DOHH2 (cell line): ENCODE results near the gene HPCAL4.

Experiments
- H3F3A ChIP-seq: fragments of 200-600 bp; sonication (generic), shearing (Covaris generic); 2 replicates; pipeline ENCODE4 v1.6.0; 2016; ENCODE audit warnings: antibody characterized with exemption, mild to moderate bottlenecking; ENCODE audit not compliant: control insufficient read depth, insufficient read depth
- H3K27ac ChIP-seq: fragments of 200-600 bp; sonication (generic); 2 replicates; pipeline ENCODE4 v1.5.1; 2014; ENCODE audit warnings: low read depth, mild to moderate bottlenecking, low read length, moderate library complexity
- H3K27me3 ChIP-seq: fragments of 200-600 bp; sonication (generic); 2 replicates; pipeline ENCODE4 v1.6.1; 2014; ENCODE audit warnings: mild to moderate bottlenecking, low read length, mixed read lengths; ENCODE audit not compliant: control insufficient read depth
- H3K36me3 ChIP-seq: fragments of 200-600 bp; sonication (generic); 2 replicates; pipeline ENCODE4 v1.6.1; 2014; ENCODE audit warnings: mild to moderate bottlenecking, low read length, moderate library complexity, mixed read lengths; ENCODE audit not compliant: control insufficient read depth
- H3K4me1 ChIP-seq: fragments of 200-600 bp; sonication (generic); 2 replicates; pipeline ENCODE4 v1.6.1; 2014; ENCODE audit warnings: mild to moderate bottlenecking, low read length, mixed read lengths; ENCODE audit not compliant: control insufficient read depth
- H3K4me2 ChIP-seq: fragments of 200-600 bp; sonication (generic); 2 replicates; pipeline ENCODE4 v1.6.0; 2014; ENCODE audit warnings: mild to moderate bottlenecking, low read length, moderate library complexity
- H3K4me3 ChIP-seq: fragments of 200-600 bp; sonication (generic); 2 replicates; pipeline ENCODE4 v1.5.1; 2014; ENCODE audit warnings: mild to moderate bottlenecking, low read length, mixed read lengths
- H3K79me2 ChIP-seq: fragments of 200-600 bp; sonication (generic); 2 replicates; pipeline ENCODE4 v1.6.1; 2014; ENCODE audit warnings: mild to moderate bottlenecking, low read length, mixed read lengths; ENCODE audit not compliant: control insufficient read depth
- H3K9me2 ChIP-seq: fragments of 200-600 bp; sonication (generic); replicated peaks from 2 replicates; pipeline ENCODE4 v1.6.1; 2014; ENCODE audit warnings: mild to moderate bottlenecking, low read length, mixed read lengths; ENCODE audit not compliant: control insufficient read depth
- H3K9me3 ChIP-seq: fragments of 200-600 bp; sonication (generic); 2 replicates; pipeline ENCODE4 v1.6.1; 2014; ENCODE audit warnings: antibody characterized with exemption, low read length, mixed read lengths; ENCODE audit not compliant: control insufficient read depth, insufficient read depth
- H4K20me1 ChIP-seq: fragments of 200-600 bp; sonication (generic); 2 replicates; pipeline ENCODE4 v1.6.0; 2014; ENCODE audit warnings: low read depth, mild to moderate bottlenecking, antibody characterized with exemption, low read length, moderate library complexity; ENCODE audit not compliant: control insufficient read depth, insufficient read depth
- EZH2phosphoT487 ChIP-seq: fragments of 200-600 bp; sonication (generic); IDR thresholded peaks from 2 replicates; pipeline ENCODE4 v1.6.1; 2017; ENCODE audit warnings: borderline replicate concordance, mild to moderate bottlenecking, antibody characterized with exemption, low read length, moderate library complexity, mixed read lengths
- TF ChIP-seq, protein P1 (sequence below): fragments of 200-600 bp; sonication (generic); IDR thresholded peaks from one replicate; pipeline ENCODE4 v1.5.1; 2014; ENCODE audit warnings: antibody characterized with exemption, mild to moderate bottlenecking, low read depth, low read length; ENCODE audit not compliant: poor library complexity, severe bottlenecking

The HPCAL4 gene

DNA sequence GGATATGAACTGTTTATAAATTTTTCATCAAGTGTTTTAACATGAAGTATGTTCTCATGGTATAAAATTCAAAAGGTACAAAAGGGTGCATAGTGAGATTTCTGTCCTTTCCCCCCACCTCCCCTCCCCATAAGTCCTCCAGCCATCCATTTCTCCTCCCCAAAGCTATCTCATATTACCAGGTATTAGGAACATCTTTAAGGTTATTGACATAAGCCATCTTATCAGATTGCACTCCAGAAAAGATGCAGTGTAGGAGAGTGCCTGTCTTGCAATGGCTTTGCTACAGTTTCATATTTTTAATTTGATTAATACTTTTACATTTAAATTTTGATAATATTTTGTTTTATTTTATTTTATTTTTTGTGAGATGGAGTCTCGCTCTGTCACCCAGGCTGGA lies 13.5 kb upstream of the HPCAL4 start:
- Histone ChIP-seq H3K4me1 (no peaks in the 10 kb centered on the region), H3K27ac (no peak overlapping the region), H3F3A (no peaks in the 10 kb centered on the region), H3K9me3 (no peaks in the 10 kb centered on the region), H3K4me3 (no peak overlapping the region), H3K4me2 (no peak overlapping the region), H3K9me2 (no peaks in the 10 kb centered on the region), H3K79me2 (no peaks in the 10 kb centered on the region), H3K27me3 (peaks cover 4% of the 10 kb centered on the region; the same call in 1 of the 2 replicates), H3K36me3 (no peaks in the 10 kb centered on the region), H4K20me1 (no peaks in the 10 kb centered on the region)
- TF ChIP-seq, protein P1, sequence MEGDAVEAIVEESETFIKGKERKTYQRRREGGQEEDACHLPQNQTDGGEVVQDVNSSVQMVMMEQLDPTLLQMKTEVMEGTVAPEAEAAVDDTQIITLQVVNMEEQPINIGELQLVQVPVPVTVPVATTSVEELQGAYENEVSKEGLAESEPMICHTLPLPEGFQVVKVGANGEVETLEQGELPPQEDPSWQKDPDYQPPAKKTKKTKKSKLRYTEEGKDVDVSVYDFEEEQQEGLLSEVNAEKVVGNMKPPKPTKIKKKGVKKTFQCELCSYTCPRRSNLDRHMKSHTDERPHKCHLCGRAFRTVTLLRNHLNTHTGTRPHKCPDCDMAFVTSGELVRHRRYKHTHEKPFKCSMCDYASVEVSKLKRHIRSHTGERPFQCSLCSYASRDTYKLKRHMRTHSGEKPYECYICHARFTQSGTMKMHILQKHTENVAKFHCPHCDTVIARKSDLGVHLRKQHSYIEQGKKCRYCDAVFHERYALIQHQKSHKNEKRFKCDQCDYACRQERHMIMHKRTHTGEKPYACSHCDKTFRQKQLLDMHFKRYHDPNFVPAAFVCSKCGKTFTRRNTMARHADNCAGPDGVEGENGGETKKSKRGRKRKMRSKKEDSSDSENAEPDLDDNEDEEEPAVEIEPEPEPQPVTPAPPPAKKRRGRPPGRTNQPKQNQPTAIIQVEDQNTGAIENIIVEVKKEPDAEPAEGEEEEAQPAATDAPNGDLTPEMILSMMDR, result no peak
- no peak for TF ChIP-seq EZH2phosphoT487

DNA sequence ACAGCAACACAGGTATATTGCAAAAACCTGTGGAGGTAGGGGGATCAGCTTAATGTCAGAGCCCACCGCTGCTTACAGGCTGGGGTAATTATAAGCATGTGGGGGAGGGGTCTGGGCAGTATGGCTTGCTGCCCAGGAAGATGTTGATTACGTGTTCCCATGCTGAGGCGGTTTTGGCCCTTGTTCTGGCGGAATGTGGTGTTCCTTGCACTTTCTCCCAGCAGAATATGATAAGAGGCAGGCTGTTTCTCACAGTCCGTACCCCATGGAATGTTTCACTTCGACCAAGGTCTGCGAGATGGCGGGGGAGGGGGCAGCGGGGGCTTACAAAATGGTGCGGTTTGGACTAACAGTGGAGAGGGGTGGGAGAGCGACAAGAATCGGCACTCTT lies 9.8 kb upstream of the HPCAL4 start:
- peaks cover 15% of the 10 kb centered on the region for H3K27me3 ChIP-seq
- H3K4me2 ChIP-seq, result no peak overlapping the region
- H3K27ac ChIP-seq, result no peak overlapping the region
- no peaks in the 10 kb centered on the region for H3K9me2 ChIP-seq
- no peak overlapping the region for H3K4me3 ChIP-seq
- no peaks in the 10 kb centered on the region for H3K9me3 ChIP-seq
- H3K4me1 ChIP-seq, result no peaks in the 10 kb centered on the region
- H3K36me3 ChIP-seq, result no peaks in the 10 kb centered on the region
- TF ChIP-seq, protein P1, result no peak
- TF ChIP-seq EZH2phosphoT487, result no peak
- H3F3A ChIP-seq, result no peaks in the 10 kb centered on the region
- H4K20me1 ChIP-seq, result no peaks in the 10 kb centered on the region
- no peaks in the 10 kb centered on the region for H3K79me2 ChIP-seq

- Histone ChIP-seq H3K9me2 (no peaks in the 10 kb centered on the region), H3K9me3 (no peaks in the 10 kb centered on the region), H3K4me3 (no peak overlapping the region), H3F3A (no peaks in the 10 kb centered on the region), H3K4me2 (no peak overlapping the region), H3K27ac (no peak overlapping the region), H3K79me2 (no peaks in the 10 kb centered on the region), H3K27me3 (peaks cover 17% of the 10 kb centered on the region), H3K36me3 (no peaks in the 10 kb centered on the region), H4K20me1 (no peaks in the 10 kb centered on the region), H3K4me1 (no peaks in the 10 kb centered on the region)
- TF ChIP-seq EZH2phosphoT487, result no peak
- TF ChIP-seq, protein P1, result no peak
Observed at GRCh38 chr1:39700348-39700747, 9.1 kb upstream of the HPCAL4 start.

DNA sequence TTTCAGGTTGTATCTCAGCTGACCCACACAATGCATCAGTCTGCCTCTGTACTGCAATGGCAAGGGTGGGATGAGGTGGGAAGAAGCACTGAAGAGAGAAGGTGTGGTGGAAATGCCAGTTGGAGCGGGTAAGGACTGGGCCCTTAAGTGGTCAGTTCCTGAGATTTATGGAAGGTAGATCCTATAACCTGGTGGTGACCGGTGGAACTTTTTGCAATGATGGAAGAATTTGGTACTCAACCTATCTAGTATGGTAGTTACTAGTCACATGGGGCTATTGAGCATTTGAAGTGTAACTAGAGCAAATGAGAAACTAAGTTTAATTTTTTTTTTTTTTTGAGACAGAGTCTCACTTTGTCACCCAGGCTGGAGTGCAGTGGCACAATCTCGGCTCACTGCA lies 8.2 kb upstream of the HPCAL4 start:
- H3K79me2 ChIP-seq, result no peaks in the 10 kb centered on the region
- H3F3A ChIP-seq, result no peaks in the 10 kb centered on the region
- H3K27me3 ChIP-seq, result peaks cover 22% of the 10 kb centered on the region
- TF ChIP-seq, protein P1, result no peak
- no peak for TF ChIP-seq EZH2phosphoT487
- H3K4me3 ChIP-seq, result no peak overlapping the region
- no peaks in the 10 kb centered on the region for H4K20me1 ChIP-seq
- H3K4me1 ChIP-seq, result no peaks in the 10 kb centered on the region
- H3K36me3 ChIP-seq, result no peaks in the 10 kb centered on the region
- no peak overlapping the region for H3K27ac ChIP-seq
- H3K4me2 ChIP-seq, result no peak overlapping the region
- no peaks in the 10 kb centered on the region for H3K9me2 ChIP-seq
- H3K9me3 ChIP-seq, result no peaks in the 10 kb centered on the region
